Measurements from ENCODE around the gene THTPA.
"Not testable (repeated sequence)": the region's sequence is repeated elsewhere in the genome, so short reads cannot be mapped to it uniquely, and the experiment has no call there.

Gene THTPA

DNA sequence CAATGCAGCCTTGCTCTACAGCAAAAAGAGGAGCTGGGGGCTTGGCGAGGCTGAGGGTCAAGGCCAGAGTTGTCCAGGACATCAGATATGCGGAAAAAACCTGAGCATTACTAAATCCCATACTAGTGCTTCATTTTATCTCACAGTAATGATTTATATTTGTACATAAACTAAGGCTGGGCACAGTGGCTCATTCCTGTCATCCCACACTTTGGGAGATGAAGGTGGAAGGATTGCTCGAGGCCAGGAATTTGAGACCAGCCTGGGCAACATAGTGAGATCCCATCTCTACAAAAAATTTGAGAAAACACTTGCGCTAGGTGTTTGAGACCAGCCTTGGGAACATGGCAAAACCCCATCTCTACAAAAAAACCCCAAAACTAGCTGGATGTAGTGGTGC lies 34.1 kb downstream of the THTPA start:
- no peak for DNase-seq

DNA sequence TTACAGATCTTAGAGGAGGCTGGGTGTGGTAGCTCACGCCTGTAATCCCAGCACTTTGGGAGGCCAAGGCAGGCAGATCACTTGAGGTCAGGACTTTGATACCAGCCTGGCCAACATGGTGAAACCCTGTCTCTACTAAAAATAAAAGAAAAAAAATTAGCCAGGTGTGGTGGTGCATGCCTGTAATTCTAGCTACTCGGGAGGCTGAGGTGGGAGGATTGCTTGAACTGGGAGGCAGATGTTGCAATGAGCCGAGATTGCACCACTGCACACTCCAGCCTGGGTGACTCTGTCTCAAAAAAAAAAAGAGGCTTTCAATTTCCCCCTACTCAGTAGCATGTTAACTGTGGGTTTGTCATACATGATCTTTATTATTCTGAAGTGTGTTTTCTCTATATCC lies 38.1 kb downstream of the THTPA start:
- DNase-seq: not testable (repeated sequence)

DNA sequence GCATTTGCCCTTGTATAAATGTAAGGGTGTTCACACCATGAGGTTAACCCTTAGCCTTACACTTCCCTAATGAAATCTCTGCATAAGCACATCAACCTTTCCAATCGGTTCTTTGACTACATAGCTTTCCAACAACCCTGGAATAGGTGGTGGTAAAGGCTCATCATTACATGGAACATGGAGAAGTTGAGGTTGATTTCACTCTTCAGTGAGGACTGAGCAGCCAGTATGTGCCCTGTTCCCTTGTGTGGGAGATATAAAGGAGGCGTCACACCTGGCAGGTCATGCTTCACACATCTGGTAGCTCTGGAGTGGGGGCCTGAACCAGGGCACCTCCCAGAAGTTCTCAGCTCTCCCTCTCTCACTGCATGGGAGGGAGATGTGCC lies 44.2 kb downstream of the THTPA start:
- DNase-seq: no peak

DNA sequence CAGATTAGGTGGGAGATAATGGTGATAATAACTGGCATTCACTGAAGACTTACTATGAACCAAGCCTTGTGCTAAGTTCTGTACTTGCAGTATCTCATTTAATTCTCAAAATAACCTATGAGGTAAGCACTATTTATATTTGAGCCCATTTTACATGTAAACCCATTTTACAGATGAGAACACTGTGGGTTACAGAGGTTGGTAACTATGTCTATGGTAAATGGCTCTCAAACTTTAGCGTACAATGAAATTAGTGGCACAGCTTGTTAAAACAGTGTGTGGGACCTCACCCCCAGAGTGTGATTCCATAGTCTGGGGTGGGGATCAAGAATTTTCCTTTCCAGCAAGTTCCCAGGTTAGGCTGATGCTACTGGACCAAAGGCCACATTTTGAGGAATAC lies 44.7 kb downstream of the THTPA start:
- no peak for DNase-seq

DNA sequence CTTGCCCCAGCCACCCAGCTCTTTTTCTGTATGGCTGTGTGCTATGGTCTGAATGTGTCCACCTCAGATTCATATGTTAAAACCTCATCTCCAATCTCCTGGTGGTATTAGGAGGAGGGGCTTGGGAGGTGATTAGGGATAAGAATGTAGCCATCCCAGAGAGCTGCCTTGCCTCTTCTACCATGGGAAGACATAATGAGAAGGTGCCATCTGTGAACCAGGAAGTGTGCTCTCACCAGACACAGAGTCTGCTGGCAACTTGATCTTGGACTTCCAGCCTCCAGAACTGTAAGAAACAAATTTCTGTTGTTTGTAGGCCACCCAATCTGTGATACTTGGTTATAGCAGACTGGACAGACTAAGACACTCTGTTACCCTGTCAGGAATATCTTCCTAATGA lies 45.4 kb downstream of the THTPA start:
- DNase-seq: no peak

DNA sequence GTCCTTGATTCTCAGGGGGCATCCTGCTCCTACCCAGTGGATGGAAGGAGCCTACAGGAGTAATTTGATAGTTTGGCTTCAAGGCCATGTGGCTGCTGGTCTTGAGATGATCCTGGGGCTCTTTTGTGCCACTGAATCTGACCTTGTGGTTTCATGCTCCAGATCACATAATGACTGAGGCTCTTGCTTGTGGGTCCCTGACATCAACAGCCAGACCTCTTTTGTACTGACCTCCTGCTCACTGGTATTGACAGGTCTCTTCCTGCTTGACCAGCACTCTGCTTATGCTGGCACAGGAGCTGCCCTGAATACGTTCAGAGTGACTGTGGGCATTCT lies 45.7 kb downstream of the THTPA start:
- DNase-seq: no peak

DNA sequence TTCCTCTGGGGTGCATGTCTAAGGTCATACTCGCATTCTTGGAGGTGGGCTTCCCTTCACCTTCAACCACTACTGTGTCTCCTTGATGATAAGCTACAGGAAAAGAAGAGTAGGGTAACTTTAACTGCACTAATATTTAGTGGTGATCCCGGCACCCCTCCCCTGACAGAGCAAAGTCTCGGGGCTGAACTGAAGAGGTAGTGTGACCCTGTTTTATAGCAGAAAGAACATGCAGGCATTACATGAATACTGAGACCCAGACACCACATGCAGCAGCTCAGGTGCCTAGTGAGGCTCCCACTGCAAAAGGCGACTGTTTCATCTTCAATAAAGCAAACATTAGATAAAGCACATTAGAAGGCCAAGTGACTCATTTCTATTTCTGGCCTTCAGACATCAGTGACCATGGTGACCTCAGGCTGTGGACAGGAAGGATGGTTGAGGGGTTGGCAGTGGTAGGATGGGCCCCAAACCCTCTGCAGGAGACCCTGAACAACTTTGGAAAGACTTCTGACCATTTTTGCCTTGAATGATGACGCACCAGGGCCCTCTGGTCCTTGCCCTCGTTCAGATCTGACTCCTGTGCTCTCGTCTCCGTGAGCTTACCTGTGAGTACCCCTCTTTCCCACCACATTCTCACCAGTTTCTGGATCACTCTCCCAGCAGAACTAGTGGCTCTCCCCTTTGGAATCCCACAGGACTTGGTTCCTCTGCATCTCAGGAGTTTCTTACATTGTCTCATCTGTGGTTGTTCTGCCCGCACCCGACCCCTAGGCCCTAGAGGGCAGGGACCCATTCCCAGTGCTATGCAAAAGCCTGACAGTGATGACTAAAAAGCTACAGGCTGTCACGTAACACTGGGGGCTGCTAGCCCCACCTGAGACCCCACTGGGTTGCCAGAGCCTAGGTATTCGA lies 46.4 kb downstream of the THTPA start:
- no peak for DNase-seq

DNA sequence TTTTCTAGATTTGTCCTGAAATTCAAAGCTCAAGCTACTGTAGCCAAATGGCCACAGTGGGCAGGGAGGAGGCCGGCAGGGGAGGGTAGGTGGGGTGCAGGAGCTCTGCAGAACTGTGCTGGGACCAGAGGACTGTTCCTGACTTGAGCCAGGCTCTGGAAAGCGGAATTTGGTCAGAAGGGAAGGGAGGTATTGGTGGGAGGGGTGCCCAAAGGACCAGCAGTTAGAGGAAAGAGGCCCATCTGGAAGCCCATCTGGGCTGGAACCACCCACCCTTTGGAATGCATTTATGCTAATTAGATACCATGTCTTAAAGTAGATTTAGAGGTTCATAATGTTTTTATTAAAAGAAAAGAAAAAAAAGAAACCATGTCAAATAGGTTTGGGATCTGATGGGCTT lies 47.0 kb downstream of the THTPA start:
- no peak for DNase-seq

DNA sequence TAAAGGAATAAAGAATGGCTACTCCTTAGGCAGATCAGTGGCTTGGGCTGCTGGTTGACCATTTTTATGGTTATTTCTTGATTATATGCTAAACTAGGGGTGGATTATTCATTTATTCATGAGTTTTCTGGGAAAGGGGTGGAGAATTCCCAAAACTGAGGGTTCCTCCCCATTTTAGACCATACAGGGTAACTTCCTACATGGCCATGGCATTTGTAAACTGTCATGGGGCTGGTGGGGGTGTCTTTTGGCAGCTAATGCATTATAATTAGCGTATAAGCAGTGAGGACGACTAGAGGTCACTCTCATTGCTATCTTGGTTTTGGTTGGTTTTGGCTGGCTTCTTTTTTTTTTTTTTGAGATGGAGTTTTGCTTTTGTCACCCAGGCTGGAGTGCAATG lies 48.1 kb downstream of the THTPA start:
- DNase-seq: no peak

DNA sequence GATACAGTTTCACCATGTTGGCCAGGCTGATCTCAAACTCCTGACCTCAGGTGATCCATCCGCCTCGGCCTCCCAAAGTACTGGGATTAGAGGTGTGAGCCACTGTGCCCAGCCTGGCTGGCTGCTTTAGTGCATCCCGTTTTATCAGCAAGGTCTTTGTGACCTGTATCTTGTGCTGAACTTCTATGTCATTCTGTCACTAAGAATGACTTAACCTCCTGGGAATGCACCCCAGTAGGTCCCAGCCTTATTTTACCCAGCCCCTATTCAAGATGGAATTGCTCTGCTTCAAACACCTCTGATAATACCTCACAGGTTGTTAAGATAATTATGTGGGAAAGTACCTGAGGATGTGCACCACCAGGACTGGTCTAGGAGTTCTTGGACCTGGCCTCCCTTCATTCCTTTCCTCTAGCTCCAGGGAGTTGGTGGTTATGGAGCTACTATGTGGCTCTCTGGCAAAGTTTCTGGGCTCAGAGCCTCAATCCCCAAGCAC lies 48.7 kb downstream of the THTPA start:
- DNase-seq: no peak

DNA sequence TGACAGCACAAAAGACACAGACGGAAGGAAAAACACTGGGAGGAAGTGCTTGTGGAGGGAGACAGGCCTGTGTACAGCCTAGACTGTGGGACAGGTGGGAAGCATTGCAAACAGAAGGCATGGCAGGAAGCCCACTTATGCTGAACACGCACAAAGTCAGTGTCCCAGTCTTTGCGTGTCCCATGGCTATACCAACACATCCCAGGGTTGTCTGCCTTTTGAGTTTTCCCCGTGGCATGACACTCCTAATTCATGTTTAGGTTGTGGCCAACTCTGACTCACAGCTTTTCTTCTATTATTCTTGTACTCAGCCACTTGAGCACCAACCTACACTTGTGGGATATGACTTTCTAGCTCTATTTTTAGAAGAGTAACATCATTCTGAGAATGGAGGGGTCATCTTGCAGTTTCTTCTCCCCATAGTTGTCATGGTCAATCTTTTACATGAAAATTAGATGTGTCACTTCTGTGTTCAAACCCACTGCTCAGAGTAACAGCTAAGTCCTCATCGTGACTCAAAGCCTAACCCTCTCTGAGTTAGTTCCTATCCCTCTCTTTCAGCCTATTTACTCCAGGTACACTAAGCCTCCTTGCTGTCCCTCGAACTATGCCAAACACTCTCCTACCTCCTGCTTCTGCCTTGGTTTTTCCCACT lies 50.0 kb downstream of the THTPA start:
- DNase-seq: no peak

DNA sequence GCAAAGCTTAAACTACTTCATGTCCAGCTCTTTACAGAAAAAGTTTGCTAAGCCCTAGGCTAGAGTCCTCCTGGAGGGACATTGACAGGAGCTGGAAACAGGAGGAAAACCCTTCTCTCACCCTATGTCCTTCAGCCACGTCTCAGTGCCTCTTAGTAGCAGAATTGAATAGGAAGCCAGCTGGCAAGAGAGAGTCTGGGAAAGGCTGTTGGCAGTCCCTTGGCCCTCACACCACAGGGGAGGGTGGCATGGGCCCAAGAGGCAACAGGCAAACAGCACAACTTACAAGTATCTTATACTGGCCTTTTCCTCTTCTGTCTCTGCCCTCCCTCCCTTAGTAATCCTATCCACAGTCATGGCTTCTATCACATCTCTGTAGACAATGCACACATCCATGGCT lies 52.4 kb downstream of the THTPA start:
- no peak for DNase-seq

DNA sequence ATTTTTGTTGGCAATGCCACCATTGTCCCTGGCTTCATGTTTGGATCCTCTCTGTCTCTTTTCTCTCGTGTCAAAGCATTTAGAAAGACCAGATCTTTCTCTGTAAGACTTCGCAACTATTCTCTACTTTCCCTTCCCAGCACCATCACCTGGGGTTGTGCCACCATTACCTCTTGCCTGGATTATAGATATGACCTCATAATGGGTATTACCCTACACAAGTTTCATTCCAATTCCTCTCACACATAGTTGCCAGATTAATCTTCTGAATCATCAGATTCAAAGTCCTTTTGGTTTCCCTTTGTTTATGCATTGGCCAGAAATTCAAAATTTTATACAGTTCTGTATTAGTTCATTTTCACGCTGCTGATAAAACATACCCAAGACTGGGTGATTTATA lies 52.9 kb downstream of the THTPA start:
- DNase-seq: no peak

DNA sequence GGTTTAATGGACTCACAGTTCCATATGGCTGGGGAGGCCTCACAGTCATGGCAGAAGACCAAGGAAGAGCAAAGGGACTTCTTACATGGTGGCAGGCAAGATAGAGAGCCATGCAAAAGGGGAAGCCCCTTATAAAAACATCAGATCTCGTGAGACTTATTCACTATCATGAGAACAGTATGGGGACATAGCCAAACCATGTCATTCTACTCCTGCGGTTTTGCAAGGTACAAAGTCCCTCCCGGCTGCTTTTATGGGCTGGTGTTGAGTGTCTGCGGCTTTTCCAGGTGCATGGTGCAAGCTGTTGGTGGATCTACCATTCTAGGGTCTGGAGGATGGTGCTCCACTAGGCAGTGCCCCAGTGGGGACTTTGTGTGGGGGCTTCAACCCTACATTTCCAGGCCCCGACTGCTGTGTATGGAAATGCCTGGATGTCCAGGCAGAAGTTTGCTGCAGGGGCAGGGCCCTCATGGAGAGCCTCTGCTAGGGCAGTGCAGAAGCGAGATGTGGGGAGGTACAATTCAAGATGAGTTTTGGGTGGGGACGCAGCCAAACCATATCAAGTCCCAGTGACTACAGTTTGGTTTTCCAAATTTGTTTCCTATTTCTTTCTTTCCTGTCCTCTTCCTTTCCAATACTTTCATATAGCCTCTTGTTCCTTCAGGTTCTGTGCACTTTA lies 53.5 kb downstream of the THTPA start:
- DNase-seq: not testable (repeated sequence)

All from NCI-H146 (cell line).